HepG2 (cell line): Measurements from ENCODE around the gene RAB3C.

Source experiments
- BATF2 ChIP-seq: sonication (generic); formaldehyde crosslinking; IDR thresholded peaks from 2 replicates; pipeline ENCODE4 v1.8.0; 2022; ENCODE audit warnings: mild to moderate bottlenecking, missing genetic modification reagents, moderate library complexity
- CTCF ChIP-seq: sonication (generic); formaldehyde crosslinking; IDR thresholded peaks from 2 replicates; pipeline ENCODE4 v1.5.0; 2020; ENCODE audit warnings: mild to moderate bottlenecking, missing genetic modification reagents, moderate library complexity
- GATA4 ChIP-seq: sonication (generic); IDR thresholded peaks from 2 replicates; pipeline ENCODE4 v1.6.1; 2016; ENCODE audit warnings: antibody characterized with exemption, low read depth, borderline replicate concordance
- TCF7L2 ChIP-seq: IDR thresholded peaks from 2 replicates; pipeline ENCODE4 v1.6.1; 2011; ENCODE audit warnings: mild to moderate bottlenecking, low read depth, low read length, moderate library complexity
- ZFX ChIP-seq: sonication (generic); formaldehyde crosslinking; IDR thresholded peaks from 2 replicates; pipeline ENCODE4 v1.4.0; 2020; ENCODE audit warnings: mild to moderate bottlenecking, low read depth, missing genetic modification reagents, moderate library complexity

GRCh38 chr5:58542709-58543108 is 40.2 kb upstream of the RAB3C start:
- TF ChIP-seq CTCF (CRISPR knock-in tag) (no peak), BATF2 (no peak), GATA4 (no peak), ZFX (CRISPR knock-in tag) (no peak), TCF7L2 (no peak)
